HG03558 (cell line): ENCODE results near the gene FSIP2.
"Not testable (repeated sequence)": the region's sequence is repeated elsewhere in the genome, so short reads cannot be mapped to it uniquely, and the experiment has no call there.

ENCODE experiments used
- ATAC-seq: cut with Tn5 transposase; IDR thresholded peaks from one replicate; pipeline ENCODE4 v1.9.1; 2021; ENCODE audit warnings: moderate number of reproducible peaks; ENCODE audit not compliant: unreplicated experiment; ENCODE audit errors: extremely low read depth

Gene FSIP2

DNA sequence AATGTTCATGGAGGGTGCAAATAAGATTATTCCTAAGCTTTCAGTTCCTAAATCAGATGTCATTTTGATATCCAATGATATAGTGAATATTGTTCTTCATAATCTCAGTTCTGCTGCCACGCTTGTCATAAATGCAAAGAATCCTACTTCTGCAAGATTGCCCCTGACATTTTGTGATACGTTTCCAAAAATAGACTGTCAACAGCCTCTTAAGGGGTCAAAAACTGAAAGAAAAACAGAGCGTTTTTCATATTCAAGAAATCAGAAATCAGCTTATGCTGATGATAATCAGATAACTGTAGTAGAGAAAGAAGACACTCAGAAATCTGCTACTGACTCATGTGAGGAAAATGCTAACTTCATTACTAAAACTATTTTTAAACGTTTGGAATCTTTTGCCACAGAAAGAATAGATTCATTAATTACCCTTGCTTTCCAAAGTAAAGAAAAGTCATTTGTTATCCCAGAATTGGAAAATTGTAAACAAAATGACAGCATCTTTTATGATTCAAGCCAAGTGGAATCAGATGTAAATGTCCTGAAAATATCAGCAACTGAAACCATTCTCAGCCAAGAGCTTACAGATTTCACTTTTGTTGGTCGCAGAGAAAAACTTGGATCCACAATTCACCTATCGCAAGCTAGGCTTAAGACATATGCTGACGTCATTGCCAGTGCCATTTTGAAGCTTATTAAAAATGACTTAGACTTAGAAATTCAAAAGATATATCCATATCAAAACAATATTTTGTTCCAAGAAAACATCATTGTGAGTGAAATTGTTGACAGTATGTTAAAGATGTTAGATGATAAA, 55.1 kb downstream of the FSIP2 start:
- no peak for ATAC-seq

DNA sequence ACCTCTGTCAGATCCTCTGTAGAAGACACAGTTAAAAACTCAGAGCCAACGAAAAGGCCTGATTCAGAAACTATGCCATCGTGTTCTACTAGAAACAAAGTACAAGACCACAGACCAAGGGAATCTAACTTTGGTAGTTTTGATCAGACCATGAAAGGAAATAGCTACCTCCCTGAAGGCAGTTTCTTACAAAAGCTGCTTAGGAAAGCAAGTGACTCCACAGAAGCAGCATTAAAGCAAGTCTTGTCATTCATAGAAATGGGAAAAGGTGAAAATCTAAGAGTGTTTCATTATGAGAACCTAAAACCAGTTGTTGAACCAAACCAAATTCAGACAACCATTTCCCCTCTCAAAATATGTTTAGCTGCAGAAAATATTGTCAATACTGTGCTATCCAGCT, 58.2 kb downstream of the FSIP2 start:
- no peak for ATAC-seq

DNA sequence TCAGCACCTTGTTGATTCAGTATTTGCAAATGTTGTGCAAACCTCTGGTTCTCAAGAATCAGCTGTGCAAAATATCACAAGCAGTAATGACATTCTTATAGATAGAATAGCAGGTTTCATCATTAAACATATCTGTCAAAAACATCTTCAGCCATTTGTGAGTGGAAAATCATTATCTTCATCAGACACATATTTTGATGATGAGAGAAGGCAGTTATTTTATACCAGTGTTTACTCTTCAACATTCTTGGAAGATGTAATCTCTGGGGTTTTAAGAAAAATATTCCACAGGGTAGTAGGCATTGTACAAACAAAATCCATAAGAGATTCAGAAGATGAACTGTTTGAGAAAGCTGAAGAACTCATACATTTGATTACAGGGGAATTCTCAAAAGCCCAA, 64.3 kb downstream of the FSIP2 start:
- no peak for ATAC-seq

DNA sequence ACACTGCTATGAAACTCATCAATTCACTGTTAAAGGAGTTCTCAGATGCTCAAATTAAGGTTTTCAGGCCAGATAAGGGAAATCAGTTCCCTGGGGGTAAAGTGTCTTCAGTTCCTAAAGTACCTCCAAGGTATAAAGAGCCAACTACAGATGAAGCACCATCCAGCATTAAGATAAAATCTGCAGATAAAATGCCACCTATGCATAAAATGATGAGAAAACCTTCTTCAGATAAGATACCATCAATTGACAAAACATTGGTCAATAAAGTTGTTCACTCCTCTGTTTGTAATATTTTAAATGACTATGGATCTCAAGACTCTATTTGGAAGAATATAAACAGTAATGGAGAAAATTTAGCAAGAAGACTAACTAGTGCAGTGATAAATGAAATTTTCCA, 68.2 kb downstream of the FSIP2 start:
- no peak for ATAC-seq

DNA sequence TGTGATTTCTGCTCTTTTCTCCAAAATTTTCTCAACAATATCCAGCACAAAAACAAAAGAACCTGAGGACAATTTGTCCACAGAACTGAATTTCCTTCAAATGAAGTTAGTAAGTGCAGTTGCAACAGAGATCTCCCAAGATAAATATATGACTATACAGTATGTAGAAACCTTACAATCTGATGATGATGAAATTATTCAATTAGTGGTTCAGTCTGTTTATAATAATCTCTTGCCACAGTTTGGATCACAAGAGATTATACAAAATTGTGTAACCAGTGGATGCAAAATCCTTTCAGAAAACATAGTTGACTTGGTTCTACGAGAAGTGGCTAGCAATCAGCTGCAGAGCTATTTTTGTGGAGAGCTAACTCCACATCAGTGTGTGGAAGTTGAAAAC, 68.7 kb downstream of the FSIP2 start:
- ATAC-seq = no peak

DNA sequence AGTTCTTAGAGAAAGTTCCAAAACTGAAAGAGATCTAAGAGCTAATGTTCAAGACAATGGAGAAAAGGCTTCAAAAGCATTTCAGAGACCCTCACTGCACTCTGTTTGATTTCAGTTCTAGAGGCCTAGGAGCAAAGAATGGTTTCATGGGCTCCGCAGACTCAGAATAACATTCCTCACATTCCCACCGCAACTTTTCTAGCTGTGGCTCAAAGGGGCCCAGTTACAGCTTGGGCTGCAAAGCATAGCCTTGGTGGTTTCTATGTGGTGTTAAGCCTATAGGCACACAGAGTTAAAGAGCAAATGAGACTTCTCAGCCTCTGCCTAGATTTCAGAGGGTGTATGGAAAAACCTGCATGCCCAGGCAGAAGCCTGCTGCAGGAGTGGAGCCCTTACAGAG, 73.0 kb downstream of the FSIP2 start:
- ATAC-seq = no peak

DNA sequence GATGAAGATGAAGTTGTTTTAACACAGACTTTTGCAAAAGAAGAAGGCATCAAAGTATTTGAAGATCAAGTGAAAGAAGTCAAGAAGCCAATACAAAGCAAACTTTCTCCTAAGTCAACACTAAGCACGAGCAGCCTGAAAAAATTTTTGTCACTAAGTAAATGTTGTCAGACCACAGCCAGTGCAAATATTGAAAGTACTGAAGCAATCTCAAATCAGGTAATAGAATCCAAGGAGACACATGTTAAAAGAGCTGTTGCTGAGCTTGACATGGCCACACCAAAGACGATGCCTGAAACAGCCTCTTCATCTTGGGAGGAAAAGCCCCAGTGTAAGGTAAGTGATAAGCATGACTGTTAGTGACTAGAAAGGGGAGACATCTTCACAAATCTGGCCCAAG, 75.1 kb downstream of the FSIP2 start:
- ATAC-seq = no peak

DNA sequence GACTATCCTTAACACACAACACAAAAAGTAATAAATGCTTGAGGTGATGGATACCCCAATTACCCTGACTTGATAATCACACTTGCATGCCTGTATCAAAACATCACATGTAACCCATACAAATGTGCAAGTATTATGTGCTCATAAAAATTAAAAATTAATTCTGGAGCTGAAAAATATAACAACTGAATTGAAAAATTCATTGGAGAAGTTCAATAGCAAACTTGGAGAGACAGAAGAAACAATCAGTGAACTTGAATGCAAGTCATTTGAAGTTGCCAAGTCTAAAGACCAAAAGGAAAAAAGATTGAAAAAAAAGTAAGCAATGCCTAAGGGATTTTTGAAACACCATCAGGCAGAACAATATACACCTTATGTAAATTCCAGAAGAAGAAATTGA, 79.4 kb downstream of the FSIP2 start:
- no peak for ATAC-seq

DNA sequence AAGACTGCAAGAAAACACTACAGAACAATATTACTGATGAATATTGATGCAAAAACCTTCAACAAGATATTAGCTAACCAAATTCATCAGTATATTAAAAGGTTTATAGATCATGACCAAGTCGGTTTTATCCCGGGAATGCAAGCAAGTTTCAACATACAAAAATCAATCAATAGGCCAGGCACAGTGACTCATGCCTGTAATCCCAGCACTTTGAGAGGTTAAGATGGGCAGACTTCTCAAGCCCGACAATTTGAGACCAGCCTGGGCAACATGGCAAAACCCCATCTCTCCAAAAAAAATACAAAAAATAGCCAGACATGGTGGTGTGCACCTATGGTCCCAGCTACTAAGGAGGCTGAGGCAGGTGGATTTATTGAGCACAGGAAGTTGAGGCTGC, 82.9 kb downstream of the FSIP2 start:
- ATAC-seq = no peak

DNA sequence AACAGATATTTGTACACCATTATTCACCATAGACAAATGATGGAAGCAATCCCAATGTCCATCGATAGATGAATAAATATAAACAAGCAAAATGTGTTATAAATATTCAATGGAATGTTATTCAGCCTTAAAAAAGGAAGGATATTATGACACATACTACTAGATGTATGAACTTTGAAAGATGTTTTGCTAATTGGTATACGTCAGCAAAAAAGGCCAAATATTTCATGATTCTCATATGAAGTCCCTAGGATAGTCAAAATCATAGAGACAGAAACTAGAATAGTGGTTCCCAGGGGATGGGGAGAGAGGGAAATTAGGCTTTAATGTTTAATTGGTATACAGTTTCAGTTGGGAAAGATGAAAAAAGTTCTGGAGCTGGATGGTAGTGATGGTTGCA, 85.2 kb downstream of the FSIP2 start:
- no peak for ATAC-seq

DNA sequence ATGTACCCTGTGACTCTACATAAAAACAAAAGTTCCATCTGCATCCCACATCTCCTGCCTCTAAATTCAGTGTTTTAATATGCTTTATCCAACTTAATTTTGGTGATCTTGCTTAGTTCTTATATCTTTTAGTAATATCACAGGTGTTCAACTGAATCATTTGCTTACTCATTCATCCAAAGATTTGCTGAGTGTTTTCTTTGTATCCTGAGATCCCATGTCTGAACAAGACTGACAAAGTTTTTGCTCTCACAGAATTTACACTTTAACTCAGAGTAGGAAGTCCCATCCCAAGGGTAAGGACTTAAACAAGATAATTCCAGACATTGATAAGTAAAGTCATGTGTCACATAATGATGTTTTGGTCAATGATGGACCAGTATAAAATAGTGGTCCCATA, 87.0 kb downstream of the FSIP2 start:
- ATAC-seq = no peak

DNA sequence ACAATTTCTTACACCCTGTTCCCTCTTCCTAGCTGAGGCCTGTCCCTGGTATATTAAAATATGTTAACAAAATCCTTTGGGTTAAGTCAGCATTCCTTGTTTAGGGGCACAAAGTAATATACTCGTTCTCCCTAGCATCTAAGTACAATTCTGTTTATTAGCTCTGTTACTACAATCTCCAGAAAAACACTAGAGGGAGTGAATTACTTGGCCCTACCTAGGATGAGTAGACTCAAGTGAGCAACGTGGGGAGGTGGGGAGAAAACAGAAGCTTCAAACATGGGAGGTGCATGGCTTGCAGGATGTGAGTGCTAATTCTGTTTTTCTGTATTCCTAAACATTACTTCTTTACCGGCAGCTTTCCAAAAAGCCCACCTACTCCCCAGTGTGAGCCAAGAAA, 89.7 kb downstream of the FSIP2 start:
- ATAC-seq = no peak

DNA sequence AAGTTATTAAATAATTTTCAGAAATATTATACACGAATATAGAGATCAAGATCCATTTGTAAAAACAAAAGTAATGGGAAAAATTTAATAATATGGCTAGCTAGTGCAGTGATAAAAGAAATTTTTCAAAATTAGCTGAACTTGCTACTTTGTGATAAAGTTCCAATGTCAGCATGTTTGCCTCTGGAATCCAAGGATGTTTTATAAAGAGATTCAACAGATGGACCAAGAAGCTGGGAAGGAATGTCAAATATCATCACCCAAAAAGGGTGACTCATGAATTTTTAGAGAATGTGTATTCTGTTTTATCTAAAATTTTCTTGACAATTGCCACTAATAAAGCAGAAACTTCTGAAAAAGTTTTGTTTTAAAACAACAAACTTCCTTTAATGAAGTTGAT, 95.3 kb downstream of the FSIP2 start:
- no peak for ATAC-seq

DNA sequence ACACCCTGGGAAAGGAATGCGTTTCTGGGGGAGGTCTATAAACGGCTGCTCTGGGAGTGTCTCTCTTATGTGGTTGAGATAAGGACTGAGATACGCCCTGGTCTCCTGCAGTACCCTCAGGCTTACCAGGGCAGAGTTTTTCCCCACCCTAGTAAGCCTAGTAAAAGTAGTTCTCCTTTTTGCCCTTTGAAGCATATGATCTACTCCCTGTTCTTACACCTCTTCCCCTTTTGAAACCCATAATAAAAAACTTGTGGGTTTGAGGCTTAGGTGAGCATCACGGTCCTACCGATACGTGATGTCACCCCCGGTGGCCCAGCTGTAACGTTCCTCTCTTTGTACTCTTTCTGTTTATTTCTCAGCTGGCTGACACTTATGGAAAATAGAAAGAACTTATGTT, 97.4 kb downstream of the FSIP2 start:
- ATAC-seq = no peak

DNA sequence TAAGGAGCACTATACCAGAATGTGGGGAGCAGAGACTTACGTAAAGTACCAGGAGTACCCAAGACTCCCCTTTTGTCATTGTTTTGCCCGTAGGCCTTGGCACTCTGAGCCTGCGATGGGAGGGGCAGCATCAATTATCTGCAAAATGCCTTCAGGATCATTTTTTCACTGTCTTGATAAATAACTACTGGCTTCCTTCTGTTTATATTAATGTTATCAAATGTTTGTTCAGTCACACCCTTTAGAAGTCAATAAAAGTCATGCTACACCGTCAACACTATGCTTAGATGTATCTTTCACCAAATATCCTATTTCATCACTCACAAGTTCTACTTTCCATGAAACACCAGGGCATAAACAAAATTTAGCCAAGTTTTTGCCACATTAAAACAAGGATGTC, 116.3 kb downstream of the FSIP2 start:
- ATAC-seq = no peak

DNA sequence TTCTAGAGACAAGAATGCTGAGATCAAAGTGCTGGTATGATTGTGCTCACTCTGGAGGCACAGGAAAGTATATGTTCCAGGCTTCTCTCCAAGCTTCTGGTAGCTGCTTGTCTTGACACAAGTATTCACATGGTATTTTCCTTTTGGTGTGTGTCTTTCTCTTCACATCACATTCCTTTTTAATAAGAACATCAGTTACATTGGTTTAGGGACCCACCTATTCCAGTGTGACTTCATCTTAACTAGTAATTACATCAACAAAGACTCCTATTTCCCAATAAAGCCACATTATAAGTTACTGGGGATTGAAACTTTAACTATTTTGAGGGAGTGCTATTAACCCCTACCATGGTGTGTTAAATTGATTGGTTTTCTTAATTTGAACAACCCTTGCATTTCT, 119.1 kb downstream of the FSIP2 start:
- ATAC-seq = no peak

DNA sequence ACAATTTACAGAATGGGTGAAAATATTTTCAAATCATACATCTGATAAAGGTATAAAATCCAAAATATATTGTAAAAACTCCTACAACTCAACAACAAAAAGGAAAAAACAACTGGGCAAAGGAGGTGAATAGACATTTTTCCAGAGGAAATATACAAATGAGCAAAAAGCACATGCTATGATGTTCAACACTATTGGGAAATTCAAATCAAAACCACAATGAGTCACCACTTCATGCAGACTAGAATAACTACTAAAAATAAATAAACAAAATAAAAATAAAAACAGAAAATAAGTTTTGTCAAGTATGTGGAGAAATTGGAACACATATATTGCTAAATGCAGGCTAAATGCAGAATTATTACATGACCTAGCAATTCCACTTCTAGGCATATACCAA, 120.9 kb downstream of the FSIP2 start:
- no peak for ATAC-seq

DNA sequence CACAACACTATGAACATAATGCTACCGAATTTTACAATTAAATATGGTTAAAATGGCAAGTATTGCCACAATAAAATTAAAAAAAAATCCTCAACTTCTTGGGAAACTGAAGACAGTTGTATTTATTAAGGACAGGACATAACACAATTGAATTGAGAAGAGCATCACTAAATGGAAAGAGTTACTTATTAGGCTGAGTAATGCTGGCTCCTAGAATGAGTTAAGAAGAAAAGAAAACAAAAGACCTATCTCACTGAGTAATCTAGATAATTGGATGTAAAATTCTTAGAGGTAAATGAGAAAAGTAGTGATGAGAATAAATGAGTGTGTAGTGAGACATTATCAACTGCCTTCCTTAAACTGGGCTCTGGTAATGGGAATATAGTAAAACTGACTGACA, 121.7 kb downstream of the FSIP2 start:
- no peak for ATAC-seq

DNA sequence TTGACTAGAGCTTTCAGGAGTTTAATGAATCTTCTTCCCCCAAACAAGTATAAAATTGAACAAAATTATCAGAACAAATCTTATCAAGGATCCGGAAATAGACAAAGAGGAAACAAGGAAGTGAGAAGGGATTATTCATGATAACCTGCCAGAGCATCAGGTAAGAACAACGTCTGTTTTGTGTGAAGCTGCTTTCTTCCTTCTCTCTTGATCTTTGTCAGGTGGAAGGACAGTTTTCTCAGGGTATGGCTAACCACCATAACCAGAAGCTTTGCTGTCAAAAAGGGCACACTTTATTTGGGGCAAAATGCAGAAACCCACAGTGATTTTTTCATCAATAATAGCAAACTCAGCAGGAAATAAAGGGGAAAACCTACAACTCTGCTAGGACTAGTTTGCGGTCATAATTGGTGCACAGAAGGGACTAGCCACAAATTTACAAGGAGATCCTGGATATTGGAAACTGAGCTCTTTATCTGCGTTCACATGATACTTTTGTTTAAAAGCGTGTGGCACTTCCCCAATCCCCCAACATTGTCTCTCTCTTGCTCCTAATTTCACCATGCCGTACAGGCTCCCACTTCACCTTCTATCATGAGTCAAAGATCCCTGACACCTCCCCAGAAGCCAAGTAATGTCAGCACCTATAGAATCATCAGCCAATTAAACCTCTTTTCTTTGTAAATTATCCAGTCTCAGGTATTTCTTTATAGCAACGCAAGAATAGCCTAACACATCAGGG, 124.2 kb downstream of the FSIP2 start:
- no peak for ATAC-seq

DNA sequence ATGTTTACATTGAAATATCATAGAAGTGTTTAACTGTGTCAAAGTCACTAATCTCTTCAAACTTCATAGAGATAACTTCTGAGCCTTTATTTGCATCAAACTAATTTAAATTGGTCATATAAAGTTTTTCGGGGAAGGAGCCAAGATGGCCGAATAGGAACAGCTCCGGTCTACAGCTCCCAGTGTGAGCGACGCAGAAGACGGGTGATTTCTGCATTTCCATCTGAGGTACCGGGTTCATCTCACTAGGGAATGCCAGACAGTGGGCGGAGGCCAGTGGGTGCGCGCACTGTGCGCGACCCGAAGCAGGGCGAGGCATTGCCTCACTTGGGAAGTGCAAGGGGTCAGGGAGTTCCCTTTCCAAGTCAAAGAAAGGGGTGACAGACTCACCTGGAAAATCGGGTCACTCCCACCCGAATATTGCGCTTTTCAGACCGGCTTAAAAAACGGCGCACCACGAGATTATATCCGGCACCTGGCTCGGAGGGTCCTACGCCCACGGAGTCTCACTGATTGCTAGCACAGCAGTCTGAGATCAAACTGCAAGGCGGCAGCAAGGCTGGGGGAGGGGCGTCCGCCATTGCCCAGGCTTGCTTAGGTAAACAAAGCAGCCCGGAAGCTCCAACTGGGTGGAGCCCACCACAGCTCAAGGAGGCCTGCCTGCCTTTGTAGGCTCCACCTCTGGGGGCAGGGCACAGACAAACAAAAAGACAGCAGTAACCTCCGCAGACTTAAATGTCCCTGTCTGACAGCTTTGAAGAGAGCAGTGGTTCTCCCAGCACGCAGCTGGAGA, 126.1 kb downstream of the FSIP2 start:
- ATAC-seq = not testable (repeated sequence)
